ENCODE results near the gene EXOSC6.
"Not testable (repeated sequence)": the region's sequence is repeated elsewhere in the genome, so short reads cannot be mapped to it uniquely, and the experiment has no call there.

Gene EXOSC6

DNA sequence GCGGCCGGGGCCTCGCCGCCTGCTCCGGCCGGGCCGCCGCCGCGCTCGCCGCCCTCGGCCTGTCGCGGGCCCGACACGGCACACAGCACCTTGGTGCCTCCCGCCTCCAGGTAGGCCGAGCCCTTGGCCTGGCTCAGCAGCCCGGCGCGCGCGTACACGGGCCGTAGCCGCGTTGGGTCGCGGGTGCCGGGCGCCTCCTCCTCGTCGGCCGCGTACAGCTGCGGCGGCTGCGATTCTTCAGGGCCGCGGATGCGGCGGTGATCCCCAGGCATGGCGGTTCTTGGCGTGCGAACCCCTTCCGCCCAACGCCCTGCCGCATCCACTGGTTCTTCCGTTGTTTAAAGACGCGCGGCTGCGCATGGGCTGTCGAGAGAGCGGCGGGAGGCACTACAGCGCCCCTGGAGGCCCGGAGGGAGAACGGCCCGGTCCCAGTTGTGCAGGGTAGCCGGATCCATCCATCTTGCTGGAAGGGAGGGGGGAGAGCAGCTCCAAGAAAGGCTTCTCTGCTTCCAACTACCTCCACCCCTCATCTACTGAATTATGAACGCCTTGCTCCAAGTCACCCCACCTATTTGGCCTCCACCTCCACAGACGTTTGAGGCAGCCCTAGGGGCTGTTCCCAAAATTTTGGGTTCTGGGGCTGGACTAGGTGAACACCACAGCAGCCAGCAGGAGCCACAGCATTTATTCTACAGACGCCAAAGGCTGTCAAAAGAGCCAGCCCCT is at the start of gene EXOSC6:
Gene EXOSC6 (minus strand): TSS at position 312 of the 726 bp plus-strand sequence. CDS start 40 bp downstream, at position 272.
- peak; percentile 67 for DNase-seq

- DNase-seq, result no peak
These were observed 49.4 kb upstream of the EXOSC6 start for GRCh38 chr16:70301121-70301520.

DNA sequence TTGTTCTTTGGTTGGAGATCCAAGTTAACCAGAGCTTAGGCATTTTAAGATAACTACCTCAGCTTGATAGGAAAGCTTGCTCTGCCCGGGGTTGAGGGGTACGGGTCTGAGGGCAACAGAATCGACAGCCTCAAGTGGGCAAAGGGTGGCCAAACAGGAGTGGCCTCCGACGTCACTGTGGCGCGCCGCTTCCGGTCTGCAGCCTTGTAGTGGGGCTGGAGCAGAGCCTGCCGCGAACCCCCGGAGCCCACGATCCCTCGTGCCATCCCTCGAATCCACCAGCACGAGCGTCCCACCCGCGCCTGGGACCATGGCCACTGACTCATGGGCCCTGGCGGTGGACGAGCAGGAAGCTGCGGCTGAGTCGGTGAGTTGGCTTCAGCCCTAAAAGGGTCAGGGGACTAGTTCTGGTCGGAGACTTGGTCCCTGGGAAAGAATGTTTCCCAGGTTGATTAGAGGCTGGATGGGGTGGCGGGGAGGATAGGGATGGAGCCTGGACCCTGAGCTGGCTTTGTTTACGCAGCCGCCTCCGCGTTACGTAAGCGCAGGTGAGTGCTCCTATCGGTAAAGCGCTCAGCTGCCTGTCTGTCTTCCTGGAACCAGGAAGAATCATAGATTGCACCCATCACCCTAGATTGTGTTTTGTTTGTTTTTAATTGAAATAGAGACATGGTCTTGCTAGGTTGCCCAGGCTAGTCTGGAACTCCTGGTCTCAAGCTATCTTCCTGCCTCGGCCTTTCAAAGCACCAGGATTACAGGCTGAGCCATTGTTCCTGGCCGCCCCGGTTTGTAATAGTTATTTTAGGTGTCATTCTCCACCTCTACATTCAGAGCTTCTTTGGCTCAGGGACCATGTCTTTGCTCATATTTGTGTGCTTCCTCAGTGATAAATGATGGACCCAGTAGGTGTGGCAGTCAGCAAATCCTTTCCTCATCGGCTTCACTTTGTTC is 47.5 kb upstream of the EXOSC6 start, which contains the start of gene DDX19B:
Gene DDX19B (plus strand): TSS at position 199 of the 951 bp plus-strand sequence. CDS start 112 bp downstream, at position 311.
- DNase-seq, result peak; percentile 23

- no peak for DNase-seq
These were observed 43.9 kb upstream of the EXOSC6 start for GRCh38 chr16:70295634-70296033.

DNA sequence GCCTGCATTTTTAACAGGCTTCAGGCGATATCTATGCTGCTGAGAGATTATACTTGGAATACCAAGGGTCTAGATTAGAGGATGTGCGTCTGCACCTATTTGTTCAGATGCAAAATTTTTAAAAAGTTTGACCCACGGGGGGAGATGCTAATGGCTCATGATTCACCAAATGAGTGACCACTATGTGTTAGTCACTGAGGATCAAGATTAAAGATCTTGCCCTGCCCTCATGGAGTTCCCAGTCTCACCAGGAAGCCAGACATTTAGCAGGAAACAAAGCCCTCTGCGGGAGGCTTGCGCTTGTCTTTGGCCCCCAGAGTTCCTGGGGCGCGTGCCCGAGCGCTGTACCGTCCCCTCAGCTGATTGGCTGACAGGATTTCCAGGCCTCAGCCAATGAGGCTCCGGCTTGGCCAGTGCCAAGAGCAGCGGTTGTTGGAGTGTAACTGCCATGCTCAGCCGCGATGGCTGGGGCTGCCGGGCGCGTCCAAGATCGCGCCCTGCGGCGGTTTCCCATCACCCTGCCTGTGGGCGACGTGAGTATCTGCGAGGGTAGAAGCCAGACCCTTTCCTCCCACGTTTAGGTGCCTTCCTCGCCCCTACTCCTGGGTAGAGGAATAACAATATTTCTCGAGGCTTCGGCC is 42.8 kb upstream of the EXOSC6 start:
- no peak for DNase-seq

DNA sequence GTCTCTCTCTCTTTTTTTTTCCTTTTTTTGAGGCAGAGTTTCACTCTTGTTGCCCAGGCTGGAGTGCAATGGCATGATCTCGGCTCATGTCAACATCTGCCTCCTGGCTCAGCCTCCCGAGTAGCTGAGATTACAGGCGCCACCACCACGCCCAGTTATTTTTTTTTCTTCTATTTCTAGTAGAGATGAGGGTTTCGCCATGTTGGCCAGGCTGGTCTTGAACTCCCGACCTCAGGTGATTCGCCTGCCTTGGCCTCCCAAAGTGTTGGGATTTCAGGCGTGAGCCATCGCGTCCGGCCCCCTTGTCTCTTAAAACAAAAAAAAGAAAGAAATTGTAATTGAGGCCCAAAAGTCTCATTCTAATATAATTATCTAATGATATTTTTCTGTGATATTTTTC is 40.4 kb upstream of the EXOSC6 start:
- not testable (repeated sequence) for DNase-seq

GRCh38 chr16:70290949-70291519 is 39.3 kb upstream of the EXOSC6 start:
- no peak for DNase-seq

DNA sequence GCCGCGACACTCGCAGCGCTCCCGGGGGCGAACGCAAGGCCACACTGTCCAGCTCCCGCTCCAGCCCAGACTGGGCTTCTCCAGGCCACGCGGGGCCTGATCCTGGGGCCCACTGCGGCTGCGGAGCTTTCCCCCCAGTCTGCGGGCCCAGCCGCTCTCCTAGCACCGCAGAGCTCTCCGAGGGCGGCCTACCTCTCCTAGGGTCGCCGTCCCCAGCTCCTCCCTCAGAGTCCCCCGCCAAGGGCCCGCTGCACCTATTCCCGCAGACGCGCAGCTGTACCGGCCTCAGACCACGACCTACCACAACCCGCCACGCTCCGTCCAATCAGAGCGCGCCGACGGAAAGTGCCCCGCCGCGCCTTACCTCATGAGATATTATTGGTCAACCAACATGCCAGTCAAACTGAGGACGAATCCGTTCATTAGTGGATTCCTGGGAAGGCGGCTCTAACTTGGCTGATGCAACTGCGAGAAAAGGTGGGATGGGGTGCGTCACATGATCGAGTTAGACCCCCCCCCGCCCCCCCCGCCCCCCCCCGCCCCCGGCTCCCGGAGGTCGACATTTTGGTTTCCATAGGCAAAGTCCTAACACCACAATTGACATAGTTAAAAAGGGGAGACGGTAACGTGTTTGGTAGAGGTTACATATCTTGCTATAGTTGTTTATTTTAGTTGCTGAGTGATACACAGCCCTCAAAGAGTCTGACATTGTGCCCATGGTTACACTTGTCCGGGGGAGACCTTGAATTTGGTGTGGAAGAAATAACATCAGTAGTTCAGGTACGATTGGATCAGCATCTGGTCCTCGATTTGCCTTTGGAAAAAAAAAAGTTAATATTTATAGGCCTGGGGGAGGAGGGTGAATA is 37.7 kb upstream of the EXOSC6 start, which contains the start of gene AARS1:
Gene AARS1 (minus strand): TSS at position 278 of the 866 bp plus-strand sequence. CDS start 6,743 bp downstream, outside the sequence.
- DNase-seq, result peak; percentile 97

GRCh38 chr16:70287304-70287971 is 35.7 kb upstream of the EXOSC6 start:
- not testable (repeated sequence) for DNase-seq

DNA sequence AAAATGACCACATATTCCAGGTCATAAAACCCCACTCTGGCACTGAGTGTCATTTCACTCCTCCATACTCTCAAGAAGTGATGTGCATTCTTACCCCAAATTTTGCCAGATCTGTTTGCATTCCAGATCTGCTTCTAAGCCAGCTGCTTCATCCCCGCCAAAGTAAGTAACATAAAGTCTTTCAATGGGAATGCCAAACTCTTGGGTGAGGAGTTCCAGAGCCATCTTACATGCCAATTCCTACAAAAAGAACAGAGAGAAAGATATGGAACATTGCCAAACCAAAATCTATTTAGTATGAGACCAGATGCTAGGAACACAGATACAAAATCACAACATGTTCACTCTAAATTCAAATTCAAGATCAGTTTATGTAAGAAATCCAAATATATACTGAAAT is 24.7 kb upstream of the EXOSC6 start:
- DNase-seq, result no peak

- DNase-seq, result no peak
These were observed 20.0 kb upstream of the EXOSC6 start for GRCh38 chr16:70271696-70272095.

DNA sequence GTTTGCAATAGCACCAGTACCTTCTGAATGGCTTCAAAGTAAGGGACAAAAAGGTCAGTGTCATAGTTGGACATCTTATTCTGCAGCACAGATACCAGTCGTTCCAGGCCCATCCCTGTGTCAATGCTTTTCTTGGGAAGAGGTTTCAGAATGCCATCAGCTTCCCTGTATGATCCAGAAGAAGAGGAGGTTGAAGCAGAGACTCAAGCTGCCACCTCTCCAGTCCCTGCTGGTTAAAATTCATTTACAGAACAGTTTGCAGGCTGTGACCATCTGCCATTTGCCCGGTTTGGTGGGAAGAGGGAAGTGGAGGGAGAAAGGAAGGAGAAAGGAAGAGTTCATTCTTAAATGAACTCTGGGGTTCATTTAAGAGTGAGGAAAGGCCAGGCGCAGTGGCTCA is 18.4 kb upstream of the EXOSC6 start:
- no peak for DNase-seq

DNA sequence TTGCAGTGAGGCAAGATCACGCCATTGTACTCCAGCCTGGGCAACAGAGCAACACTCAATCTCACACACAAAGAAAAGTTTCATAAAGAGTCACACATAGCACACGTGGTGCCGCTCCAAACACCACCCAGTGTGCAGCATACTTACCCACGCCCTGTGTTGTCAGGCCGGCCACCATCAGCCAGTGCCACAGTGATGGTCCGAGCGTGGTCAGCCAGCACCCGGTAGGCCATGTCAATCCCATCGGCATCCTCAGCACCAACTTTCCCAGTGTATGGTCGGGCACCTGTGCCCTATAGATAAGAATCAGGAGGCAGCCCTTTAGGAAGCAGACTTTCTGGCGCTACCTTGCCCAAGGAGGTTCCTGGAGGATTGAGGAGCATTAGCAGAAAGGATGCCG is 17.7 kb upstream of the EXOSC6 start:
- DNase-seq, result no peak

DNA sequence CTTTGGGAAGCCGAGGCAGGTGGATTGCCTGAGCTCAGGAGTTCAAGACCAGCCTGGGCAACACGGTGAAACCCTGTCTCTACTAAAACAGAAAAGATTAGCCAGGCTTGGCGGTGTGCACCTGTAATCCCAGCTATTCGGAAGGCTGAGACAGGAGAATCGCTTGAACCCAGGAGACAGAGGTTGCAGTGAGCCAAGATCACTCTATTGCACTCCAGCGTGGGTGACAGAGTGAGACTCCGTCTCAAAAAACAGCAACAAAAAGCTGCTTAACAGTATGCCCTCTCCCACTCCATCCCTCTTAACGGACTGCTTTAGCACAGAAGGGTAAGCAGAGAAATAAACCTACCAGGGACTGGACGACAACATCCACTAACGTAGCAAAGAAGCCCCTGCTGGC is 16.2 kb upstream of the EXOSC6 start:
- DNase-seq, result not testable (repeated sequence)

DNA sequence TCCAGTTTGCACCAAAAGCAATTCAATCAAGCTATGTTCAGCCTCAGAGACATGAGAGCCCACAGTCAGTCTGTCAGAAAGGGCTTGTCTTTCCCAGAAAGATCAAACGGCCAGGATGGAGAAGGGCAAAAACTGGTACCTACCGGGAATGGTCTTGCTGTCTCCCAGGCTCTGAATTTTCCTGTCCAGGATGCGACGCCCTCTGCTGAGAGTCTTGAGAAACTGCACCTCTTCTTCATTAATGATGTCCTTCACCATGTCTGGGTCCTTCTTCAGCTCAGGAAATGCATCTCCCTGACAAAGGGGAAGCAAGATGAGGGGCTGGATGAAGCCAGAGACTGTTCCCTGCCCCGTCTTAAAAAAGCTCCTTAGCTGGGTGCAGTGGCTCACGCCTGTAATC is 15.8 kb upstream of the EXOSC6 start:
- no peak for DNase-seq

- DNase-seq, result not testable (repeated sequence)
These were observed 8.2 kb upstream of the EXOSC6 start for GRCh38 chr16:70259903-70260302.

DNA sequence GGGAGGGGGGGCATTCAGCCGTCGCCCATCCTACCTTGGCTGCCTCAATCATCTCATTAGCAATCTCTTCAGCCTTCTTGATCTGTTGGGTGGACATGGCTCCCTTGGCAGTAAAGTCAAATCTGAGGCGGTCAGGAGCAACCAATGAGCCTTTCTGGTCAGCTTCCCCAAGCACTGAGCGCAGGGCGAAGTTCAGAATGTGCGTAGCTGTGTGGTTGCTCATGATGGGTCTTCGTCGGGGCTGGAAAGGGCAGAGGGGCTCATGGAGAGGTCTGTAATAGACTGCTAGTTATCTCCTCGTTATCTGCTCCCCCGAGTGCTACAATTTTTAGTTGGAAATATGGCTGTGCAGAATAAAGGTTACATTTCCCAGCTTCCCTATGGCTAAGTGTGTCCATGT is 7.2 kb upstream of the EXOSC6 start:
- DNase-seq, result no peak

DNA sequence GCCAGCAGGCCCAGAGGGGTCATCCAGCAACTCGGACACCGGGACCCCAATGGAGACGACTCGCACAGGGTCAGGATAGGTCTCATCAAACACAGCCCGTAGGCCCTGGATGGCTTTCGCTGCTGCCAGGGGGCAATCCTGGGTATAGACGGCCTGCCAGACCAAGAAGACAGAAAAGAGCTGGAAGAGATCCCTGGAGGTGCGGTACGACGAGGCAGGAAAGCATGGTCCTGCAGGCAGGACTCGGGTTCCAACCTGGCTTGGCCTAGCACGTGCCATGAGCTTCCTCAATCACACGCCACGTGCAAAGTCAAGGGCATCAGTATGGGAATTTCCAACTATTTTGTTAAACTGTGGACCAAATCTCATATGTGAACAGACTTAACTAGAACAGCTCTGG is 6.3 kb upstream of the EXOSC6 start:
- no peak for DNase-seq

DNA sequence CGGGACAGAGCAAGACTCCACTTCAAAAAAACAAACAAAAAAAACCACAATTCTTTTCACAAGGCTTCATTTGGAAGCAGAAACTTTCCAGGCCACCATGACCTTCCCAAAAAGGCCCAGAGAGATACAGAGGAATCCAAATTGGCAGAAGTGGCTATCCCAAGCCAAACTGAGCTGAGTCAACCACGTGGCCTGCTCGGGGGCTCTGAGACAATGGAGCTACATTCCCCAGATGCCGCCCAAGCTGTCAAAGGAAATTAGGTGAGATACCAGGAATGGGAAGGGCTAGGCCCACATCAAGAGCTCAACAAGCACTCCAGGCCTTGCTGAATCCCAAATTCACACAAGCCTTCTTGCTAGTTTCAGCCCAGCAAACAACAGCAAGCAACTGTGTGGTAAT is 5.7 kb upstream of the EXOSC6 start:
- DNase-seq, result no peak

DNA sequence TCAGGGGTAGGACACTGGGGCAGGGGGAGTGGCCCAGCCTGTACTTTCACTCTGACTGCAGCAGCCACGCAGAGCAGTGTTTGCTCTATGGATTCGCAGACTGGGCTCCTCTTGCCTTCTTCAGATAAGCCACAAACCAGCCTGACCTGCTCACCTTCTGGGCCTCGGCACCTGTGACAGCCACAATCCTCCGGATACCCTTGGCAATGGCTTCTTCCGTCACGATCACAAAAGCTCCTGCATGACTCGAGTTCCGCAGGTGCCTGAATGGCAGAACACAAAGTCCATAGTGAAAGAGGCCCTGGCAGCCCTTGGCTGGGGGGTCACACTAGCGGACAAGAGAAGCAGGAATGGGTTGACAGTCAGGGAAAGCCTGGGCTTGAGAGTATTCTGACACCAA is 3.8 kb upstream of the EXOSC6 start:
- no peak for DNase-seq

DNA sequence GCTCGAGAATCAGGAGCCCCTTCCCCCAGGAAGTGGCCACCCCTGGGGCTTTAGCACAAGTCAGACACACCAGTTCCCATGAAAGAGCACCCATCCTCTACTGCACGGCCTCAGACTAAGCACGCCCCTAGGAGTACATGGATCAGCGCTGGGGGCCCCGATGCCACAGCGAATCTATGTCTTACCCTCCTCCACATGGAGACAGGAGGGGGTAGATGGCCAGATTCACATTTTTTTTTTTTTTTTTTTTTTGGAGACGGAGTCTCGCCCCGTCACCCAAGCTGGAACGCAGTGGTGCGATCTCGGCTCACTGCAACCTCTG is 3.2 kb upstream of the EXOSC6 start:
- no peak for DNase-seq
